SK-N-SH (cell line): ENCODE measurements around the gene ATP6V0E2. TPM values are rescaled to one million over a fixed set of nuclear protein-coding genes. Genes with fewer than 3 reads are reported as not detected.
"Not testable (repeated sequence)": the region's sequence is repeated elsewhere in the genome, so short reads cannot be mapped to it uniquely, and the experiment has no call there.

ENCODE experiments used
- CTCF ChIA-PET: fragments of 300-600, 350-600 bp; formaldehyde crosslinking; extraction: SDS; loops from one replicate; lab custom pipeline; 2021; lab: Yijun Ruan, JAX
- POLR2A ChIA-PET: fragments of 350-600 bp; sonication (Branson Sonifier 250); formaldehyde crosslinking; extraction: SDS; loops from one replicate; lab custom pipeline; 2020; ENCODE audit warnings: antibody characterized with exemption, inconsistent platforms; lab: Yijun Ruan, JAX
- DNase-seq: peaks from one replicate; pipeline ENCODE4 v3.0.0; 2012
- H2AFZ ChIP-seq: fragments of 200-600 bp; sonication (generic); 2 replicates; pipeline ENCODE4 v1.8.1; 2016; ENCODE audit warnings: antibody characterized with exemption, mild to moderate bottlenecking, low read depth
- H3F3A ChIP-seq: fragments of 200-600 bp; sonication (generic); replicated peaks from 2 replicates; pipeline ENCODE3; 2016; ENCODE audit warnings: antibody characterized with exemption, mild to moderate bottlenecking; ENCODE audit not compliant: insufficient read depth
- H3K27ac ChIP-seq, 2 experiments: fragments of 200-500 bp in 1 of 2; fragments of 200-600 bp in 1 of 2; sonication (Bioruptor generic) in 1 of 2; sonication (generic), shearing (Covaris generic) in 1 of 2; 2 replicates each; pipeline versions ENCODE4 v1.5.1 to v1.6.1; 2014 to 2016; ENCODE audit warnings: low read depth in 2 of 2, inconsistent platforms in 1 of 2, low read length in 1 of 2, mild to moderate bottlenecking in 1 of 2, mixed read lengths in 1 of 2
- H3K27me3 ChIP-seq: fragments of 200-600 bp; sonication (generic), shearing (Covaris generic); 2 replicates; pipeline ENCODE4 v1.6.1; 2016; ENCODE audit warnings: mixed run types; ENCODE audit not compliant: insufficient read depth
- H3K36me3 ChIP-seq, 2 experiments: fragments of 200-500 bp in 1 of 2; fragments of 200-600 bp in 1 of 2; sonication (Bioruptor generic) in 1 of 2; sonication (generic) in 1 of 2; replicated peaks in 1 of 2; 2 replicates each; pipeline versions ENCODE3 to v1.5.1; 2014 to 2016; ENCODE audit warnings: low read length in 1 of 2, mild to moderate bottlenecking in 1 of 2; ENCODE audit not compliant: insufficient read depth in 2 of 2, control insufficient read depth in 1 of 2
- H3K4me1 ChIP-seq, 2 experiments: fragments of 200-500 bp in 1 of 2; fragments of 200-600 bp in 1 of 2; sonication (Bioruptor generic) in 1 of 2; sonication (generic), shearing (Covaris generic) in 1 of 2; 2 replicates each; pipeline versions ENCODE4 v1.5.1 to v1.6.1; 2014 to 2016; ENCODE audit warnings: low read depth in 1 of 2, low read length in 1 of 2, mixed run types in 1 of 2; ENCODE audit not compliant: insufficient read depth in 2 of 2, control insufficient read depth in 1 of 2
- H3K4me2 ChIP-seq: fragments of 200-600 bp; sonication (generic), shearing (Covaris generic); 2 replicates; pipeline ENCODE4 v1.6.1; 2017; ENCODE audit warnings: mixed run types
- H3K4me3 ChIP-seq, 2 experiments: fragments of 200-500 bp in 1 of 2; fragments of 200-600 bp in 1 of 2; sonication (Bioruptor generic) in 1 of 2; sonication (generic), shearing (Covaris generic) in 1 of 2; 2 replicates each; pipeline versions ENCODE4 v1.5.1 to v1.8.1; 2014 to 2016; ENCODE audit warnings: low read depth in 2 of 2, inconsistent platforms in 1 of 2, low read length in 1 of 2, mild to moderate bottlenecking in 1 of 2, mixed read lengths in 1 of 2, moderate library complexity in 1 of 2
- H3K79me2 ChIP-seq: fragments of 200-600 bp; sonication (generic); 2 replicates; pipeline ENCODE4 v1.8.1; 2017; ENCODE audit warnings: mild to moderate bottlenecking; ENCODE audit not compliant: insufficient read depth
- H3K9ac ChIP-seq: fragments of 200-600 bp; sonication (generic); 2 replicates; pipeline ENCODE4 v1.6.1; 2017; ENCODE audit warnings: mixed run types
- H3K9me2 ChIP-seq: fragments of 200-600 bp; sonication (generic); 2 replicates; pipeline ENCODE4 v1.6.1; 2017; ENCODE audit warnings: mixed run types
- H3K9me3 ChIP-seq: fragments of 200-600 bp; sonication (generic); 2 replicates; pipeline ENCODE4 v1.6.1; 2017; ENCODE audit warnings: mixed run types, mild to moderate bottlenecking, moderate library complexity
- H4K20me1 ChIP-seq: fragments of 200-600 bp; sonication (generic); 2 replicates; pipeline ENCODE4 v1.6.1; 2017; ENCODE audit warnings: mild to moderate bottlenecking, mixed run types; ENCODE audit not compliant: insufficient read depth
- ELF1 ChIP-seq: IDR thresholded peaks from 2 replicates; pipeline ENCODE4 v1.4.0; 2012
- FOSL2 ChIP-seq: IDR thresholded peaks from 2 replicates; pipeline ENCODE4 v1.4.0; 2012; ENCODE audit warnings: low read depth, mild to moderate bottlenecking, moderate library complexity, borderline replicate concordance
- FOXJ3 ChIP-seq: sonication (generic); formaldehyde crosslinking; IDR thresholded peaks from 2 replicates; pipeline ENCODE4 v1.5.1; 2020; ENCODE audit warnings: mild to moderate bottlenecking, missing genetic modification reagents
- FOXM1 ChIP-seq: IDR thresholded peaks from 2 replicates; pipeline ENCODE4 v1.4.0; 2012; ENCODE audit warnings: low read depth, mild to moderate bottlenecking
- GATA2 ChIP-seq: sonication (generic); formaldehyde crosslinking; IDR thresholded peaks from 2 replicates; pipeline ENCODE4 v1.5.0; 2020; ENCODE audit warnings: mild to moderate bottlenecking, missing genetic modification reagents
- MEF2A ChIP-seq: IDR thresholded peaks from 2 replicates; pipeline ENCODE4 v1.4.0; 2012; ENCODE audit warnings: low read depth, borderline replicate concordance
- MXI1 ChIP-seq: IDR thresholded peaks from 2 replicates; pipeline ENCODE4 v1.6.1; 2012; ENCODE audit warnings: mild to moderate bottlenecking, low read depth, low read length, improper control_type of control experiment
- RCOR1 ChIP-seq: fragments of 150-350 bp; IDR thresholded peaks from 2 replicates; pipeline ENCODE4 v1.6.1; 2017; ENCODE audit warnings: antibody characterized with exemption, low read length
- RFX5 ChIP-seq: IDR thresholded peaks from 2 replicates; pipeline ENCODE4 v1.6.1; 2012; ENCODE audit warnings: mild to moderate bottlenecking, improper control_type of control experiment, low read length
- RXRA ChIP-seq: IDR thresholded peaks from 2 replicates; pipeline ENCODE4 v1.4.0; 2012; ENCODE audit warnings: low read depth, mild to moderate bottlenecking, borderline replicate concordance
- SIN3A ChIP-seq: IDR thresholded peaks from 2 replicates; pipeline ENCODE4 v1.6.1; 2012; ENCODE audit warnings: low read depth, mild to moderate bottlenecking, low read length, moderate library complexity, borderline replicate concordance
- SMC3 ChIP-seq: IDR thresholded peaks from 2 replicates; pipeline ENCODE4 v1.6.1; 2012; ENCODE audit warnings: low read depth, low read length, improper control_type of control experiment
- TAF1 ChIP-seq: IDR thresholded peaks from 2 replicates; pipeline ENCODE4 v1.6.1; 2012; ENCODE audit warnings: low read depth, mild to moderate bottlenecking, low read length, moderate library complexity, borderline replicate concordance
- YY1 ChIP-seq: IDR thresholded peaks from 2 replicates; pipeline ENCODE4 v1.4.0; 2012; ENCODE audit warnings: low read depth, mild to moderate bottlenecking
- whole genome bisulfite sequencing: methylation state at CpG from one replicate; pipeline ENCODE4 v1.1.6; 2017; ENCODE audit warnings: low lambda C conversion rate; 5-methylcytosine and 5-hydroxymethylcytosine counted together
- polyA plus RNA-seq, 3 experiments: library from polyadenylated mRNA; depleted of rRNA; stranded (reverse); fragments of >200 nt; gene quantifications; 2 replicates each; pipeline ENCODE4 v1.2.3, GENCODE V29; 2012
- TF ChIP-seq, protein P1 (sequence below): fragments of 200-600 bp; sonication (generic); IDR thresholded peaks from 2 replicates; pipeline ENCODE4 v1.6.1; 2017; ENCODE audit warnings: antibody characterized with exemption, mild to moderate bottlenecking, moderate library complexity
- TF ChIP-seq, protein P2 (sequence below): IDR thresholded peaks from 2 replicates; pipeline ENCODE4; 2012

Gene ATP6V0E2
- polyA plus RNA-seq, 1 of the 3 experiments (the other 2 are of a cell fraction): 49.6 TPM

DNA sequence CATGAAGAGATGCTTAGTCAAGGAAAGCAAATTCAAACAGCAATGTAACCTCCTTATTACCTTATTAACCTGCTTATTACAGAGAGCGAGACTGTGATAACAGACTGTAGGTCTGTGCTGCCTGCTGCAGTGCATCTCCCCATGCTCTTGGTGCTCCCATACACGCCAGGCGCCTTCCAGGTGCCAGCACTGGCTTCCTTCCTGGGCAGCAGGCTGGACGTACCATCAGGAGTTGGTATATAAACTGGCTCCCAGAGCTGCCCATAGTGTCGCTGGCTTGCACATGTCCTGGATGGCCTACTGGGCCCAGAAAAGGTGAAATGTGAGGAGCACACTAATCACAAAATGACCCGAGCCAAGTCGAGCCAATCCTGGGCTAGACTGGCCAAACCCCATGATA lies 13.5 kb downstream of the ATP6V0E2 start:
- Histone ChIP-seq H3K27ac (no peak overlapping the region), H3K9ac (no peak overlapping the region), H3F3A (no peaks in the 10 kb centered on the region), H3K4me2 (no peak overlapping the region), H3K4me1 (no peaks in the 10 kb centered on the region; a peak in 1 of 4 replicates), H3K9me2 (no peaks in the 10 kb centered on the region), H3K27me3 (no peaks in the 10 kb centered on the region), H3K9me3 (no peaks in the 10 kb centered on the region), H3K4me3 (no peak overlapping the region), H3K36me3 (no peaks in the 10 kb centered on the region), H2AFZ (no peak overlapping the region), H4K20me1 (no peaks in the 10 kb centered on the region), H3K79me2 (no peaks in the 10 kb centered on the region)
- CTCF ChIA-PET: no interaction called here
- POLR2A ChIA-PET: no interaction called here
- 75% methylated on average over 6 of the region's 7 CpGs for WGBS
- TF ChIP-seq YY1: no peak
- TF ChIP-seq MXI1: no peak
- no peak for TF ChIP-seq ELF1
- TF ChIP-seq FOXJ3 (CRISPR knock-in tag): no peak
- TF ChIP-seq TAF1: no peak
- TF ChIP-seq, protein P1, sequence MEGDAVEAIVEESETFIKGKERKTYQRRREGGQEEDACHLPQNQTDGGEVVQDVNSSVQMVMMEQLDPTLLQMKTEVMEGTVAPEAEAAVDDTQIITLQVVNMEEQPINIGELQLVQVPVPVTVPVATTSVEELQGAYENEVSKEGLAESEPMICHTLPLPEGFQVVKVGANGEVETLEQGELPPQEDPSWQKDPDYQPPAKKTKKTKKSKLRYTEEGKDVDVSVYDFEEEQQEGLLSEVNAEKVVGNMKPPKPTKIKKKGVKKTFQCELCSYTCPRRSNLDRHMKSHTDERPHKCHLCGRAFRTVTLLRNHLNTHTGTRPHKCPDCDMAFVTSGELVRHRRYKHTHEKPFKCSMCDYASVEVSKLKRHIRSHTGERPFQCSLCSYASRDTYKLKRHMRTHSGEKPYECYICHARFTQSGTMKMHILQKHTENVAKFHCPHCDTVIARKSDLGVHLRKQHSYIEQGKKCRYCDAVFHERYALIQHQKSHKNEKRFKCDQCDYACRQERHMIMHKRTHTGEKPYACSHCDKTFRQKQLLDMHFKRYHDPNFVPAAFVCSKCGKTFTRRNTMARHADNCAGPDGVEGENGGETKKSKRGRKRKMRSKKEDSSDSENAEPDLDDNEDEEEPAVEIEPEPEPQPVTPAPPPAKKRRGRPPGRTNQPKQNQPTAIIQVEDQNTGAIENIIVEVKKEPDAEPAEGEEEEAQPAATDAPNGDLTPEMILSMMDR: no peak
- no peak for TF ChIP-seq RCOR1
- TF ChIP-seq, protein P2, sequence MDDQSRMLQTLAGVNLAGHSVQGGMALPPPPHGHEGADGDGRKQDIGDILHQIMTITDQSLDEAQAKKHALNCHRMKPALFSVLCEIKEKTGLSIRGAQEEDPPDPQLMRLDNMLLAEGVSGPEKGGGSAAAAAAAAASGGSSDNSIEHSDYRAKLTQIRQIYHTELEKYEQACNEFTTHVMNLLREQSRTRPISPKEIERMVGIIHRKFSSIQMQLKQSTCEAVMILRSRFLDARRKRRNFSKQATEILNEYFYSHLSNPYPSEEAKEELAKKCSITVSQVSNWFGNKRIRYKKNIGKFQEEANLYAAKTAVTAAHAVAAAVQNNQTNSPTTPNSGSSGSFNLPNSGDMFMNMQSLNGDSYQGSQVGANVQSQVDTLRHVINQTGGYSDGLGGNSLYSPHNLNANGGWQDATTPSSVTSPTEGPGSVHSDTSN: no peak
- TF ChIP-seq RFX5: no peak
- no peak for TF ChIP-seq SIN3A
- TF ChIP-seq RXRA: no peak
- TF ChIP-seq MEF2A: no peak
- TF ChIP-seq FOXM1: no peak
- TF ChIP-seq FOSL2: no peak
- TF ChIP-seq SMC3: no peak
- TF ChIP-seq GATA2 (CRISPR knock-in tag): no peak
- no peak for DNase-seq

DNA sequence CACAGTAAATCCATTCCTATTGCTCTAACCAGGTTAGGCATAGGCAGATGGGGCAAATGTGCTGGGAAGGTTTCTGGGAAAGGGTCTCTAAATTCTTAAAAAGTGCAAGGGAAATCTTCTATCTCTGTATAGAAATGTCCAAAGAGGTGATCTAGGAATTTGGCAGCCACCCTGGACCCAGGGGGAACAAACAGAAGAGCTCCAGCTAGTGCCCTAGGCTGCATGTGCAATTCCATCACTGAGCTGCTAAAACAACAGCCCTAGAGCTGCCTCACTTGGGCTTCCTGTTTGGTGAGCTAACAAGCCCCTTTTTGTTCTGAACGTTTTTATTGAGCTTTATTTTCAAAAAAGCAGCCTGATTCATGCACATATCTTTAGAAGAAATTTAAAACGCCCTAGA lies 16.9 kb downstream of the ATP6V0E2 start:
- H3K9ac ChIP-seq, CTCF ChIA-PET, H3K27me3 ChIP-seq, H2AFZ ChIP-seq, H4K20me1 ChIP-seq, H3K79me2 ChIP-seq, DNase-seq, H3K4me1 ChIP-seq, H3F3A ChIP-seq, H3K4me2 ChIP-seq, POLR2A ChIA-PET, H3K9me3 ChIP-seq, H3K27ac ChIP-seq, H3K4me3 ChIP-seq, H3K9me2 ChIP-seq, H3K36me3 ChIP-seq: not testable (repeated sequence)
- WGBS: 23% methylated on average over 2 of the region's 2 CpGs

DNA sequence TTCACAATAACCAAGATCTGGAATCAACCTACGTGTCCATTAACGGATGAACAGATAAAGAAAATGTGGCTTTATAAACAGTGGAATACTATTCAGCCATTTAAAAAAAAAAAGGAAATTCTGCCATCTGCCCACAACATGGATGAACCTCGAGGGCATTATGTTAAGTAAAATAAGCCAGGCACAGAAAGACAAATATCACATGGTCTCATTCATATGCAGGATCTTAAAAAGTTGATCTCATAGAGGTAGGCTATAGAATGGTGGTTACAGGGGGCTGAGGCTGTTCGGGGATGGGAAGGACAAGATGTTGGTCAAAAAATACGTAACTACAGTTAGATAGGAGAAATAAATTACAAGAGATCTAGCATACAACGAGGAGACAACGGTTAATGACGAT lies 21.2 kb downstream of the ATP6V0E2 start:
- H3K27me3 ChIP-seq, POLR2A ChIA-PET, H3K79me2 ChIP-seq, H3K4me3 ChIP-seq, CTCF ChIA-PET, H3K9ac ChIP-seq, H2AFZ ChIP-seq, H3K27ac ChIP-seq, H3K9me3 ChIP-seq, H3K4me1 ChIP-seq, H3F3A ChIP-seq, H4K20me1 ChIP-seq, DNase-seq, H3K9me2 ChIP-seq, H3K36me3 ChIP-seq, H3K4me2 ChIP-seq: not testable (repeated sequence)
- WGBS: 5% methylated on average over 8 of the region's 8 CpGs

- H3K9me3 ChIP-seq, H3K9ac ChIP-seq, H3K27me3 ChIP-seq, CTCF ChIA-PET, H3K4me3 ChIP-seq, H3K79me2 ChIP-seq, H3K4me2 ChIP-seq, H4K20me1 ChIP-seq, DNase-seq, H3K27ac ChIP-seq, POLR2A ChIA-PET, H3K4me1 ChIP-seq, H2AFZ ChIP-seq, H3K36me3 ChIP-seq, H3F3A ChIP-seq, H3K9me2 ChIP-seq: not testable (repeated sequence)
- WGBS: 15% methylated on average over 4 of the region's 6 CpGs
These were observed 34.1 kb downstream of the ATP6V0E2 start for GRCh38 chr7:149907776-149908376.
